Measurements from ENCODE around the gene UNK. TPM values are rescaled to one million over a fixed set of nuclear protein-coding genes. Genes with fewer than 3 reads are reported as not detected.
A peak's percentile ranks its signal among the peaks of the same experiment; 100 is the strongest.

Gene UNK
- total RNA-seq, 2 experiments from 2014 or later, result 27.1 to 28.7 TPM

DNA sequence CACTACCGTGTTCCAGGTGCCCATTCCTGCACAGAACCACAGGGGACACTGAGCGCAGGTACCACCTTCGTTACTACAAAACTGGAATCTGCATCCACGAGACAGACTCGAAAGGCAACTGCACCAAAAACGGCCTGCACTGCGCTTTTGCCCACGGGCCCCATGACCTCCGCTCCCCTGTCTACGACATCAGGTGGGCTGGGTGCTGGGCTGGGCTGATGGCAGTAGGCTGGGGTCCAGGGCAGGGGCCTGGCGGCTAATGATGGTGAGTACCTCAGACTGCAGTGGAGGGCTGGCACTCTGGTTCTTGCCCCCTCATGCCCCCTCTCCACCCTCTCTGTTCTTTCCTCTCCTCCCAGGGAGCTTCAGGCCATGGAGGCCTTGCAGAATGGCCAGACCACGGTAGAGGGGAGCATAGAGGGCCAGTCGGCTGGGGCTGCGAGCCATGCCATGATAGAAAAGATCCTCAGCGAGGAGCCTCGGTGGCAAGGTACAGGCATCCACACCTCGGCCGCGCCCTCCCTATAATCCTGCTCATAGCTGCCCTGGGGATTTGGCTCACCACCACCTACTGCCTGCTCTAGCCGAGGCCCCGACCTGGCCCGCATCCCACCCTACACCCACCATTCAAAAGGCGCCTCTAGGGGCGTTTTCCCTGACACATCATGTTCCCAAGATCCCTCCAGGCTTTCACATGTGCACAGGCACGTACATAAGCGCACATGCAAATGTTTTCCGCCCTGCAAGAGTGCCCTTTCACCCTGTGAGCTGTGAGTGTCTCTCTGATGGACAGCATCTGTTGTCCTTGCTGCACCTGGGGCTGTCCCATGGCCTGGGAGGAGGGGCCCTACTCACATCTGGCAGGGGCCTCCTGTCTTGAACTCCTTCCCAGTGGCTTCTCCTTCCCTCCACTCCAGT, 27.7 kb downstream of the UNK start:
- H3K9me3 Mint-ChIP-seq, result no peaks in the 10 kb centered on the region
- peak overlapping the region; percentile 50 for H3K27ac Mint-ChIP-seq
- ChIA-PET POLR2A (no interaction called here), CTCF (interaction anchor here (1.0 to 1.7 kb wide), 2 partner anchors 13 to 18 kb away, joined by 3 to 6 read pairs; no protein-coding TSS in a partner anchor)
- no peaks in the 10 kb centered on the region for H3K4me1 Mint-ChIP-seq
- peaks cover 5% of the 10 kb centered on the region for H3K36me3 Mint-ChIP-seq (ENCODE audit: low read depth)
- DNase-seq, result no peak
- no peak overlapping the region for H3K4me3 Mint-ChIP-seq
- H3K27me3 Mint-ChIP-seq, result no peaks in the 10 kb centered on the region

- POLR2A ChIA-PET, result no interaction called here
- H3K27ac Mint-ChIP-seq, result no peak overlapping the region
Measured at GRCh38 chr17:75813081-75814020, 28.7 kb downstream of the UNK start.

GRCh38 chr17:75814021-75814395, 29.4 kb downstream of the UNK start:
- no peaks in the 10 kb centered on the region for H3K27me3 Mint-ChIP-seq
- no peaks in the 10 kb centered on the region for H3K9me3 Mint-ChIP-seq
- H3K27ac Mint-ChIP-seq, result no peak overlapping the region
- peaks cover 1% of the 10 kb centered on the region for H3K4me1 Mint-ChIP-seq
- DNase-seq, result no peak
- no peak overlapping the region for H3K4me3 Mint-ChIP-seq
- ChIA-PET CTCF (interaction anchor here (1.1 to 1.9 kb wide), 3 partner anchors 12 to 17 kb away, joined by 4 to 6 read pairs (median 6); no protein-coding TSS in a partner anchor), POLR2A (no interaction called here)
- H3K36me3 Mint-ChIP-seq (ENCODE audit: low read depth), result peaks cover 6% of the 10 kb centered on the region

More at GRCh38 chr17:75813081-75814020, 28.7 kb downstream of the UNK start:
- H3K9me3 Mint-ChIP-seq, result no peaks in the 10 kb centered on the region
- no peak for DNase-seq
- CTCF ChIA-PET, result interaction anchor here (1.0 to 1.7 kb wide), 3 partner anchors 14 to 17 kb away, joined by 3 to 6 read pairs (median 4); no protein-coding TSS in a partner anchor
- H3K4me3 Mint-ChIP-seq, result no peak overlapping the region
- H3K4me1 Mint-ChIP-seq, result no peaks in the 10 kb centered on the region
- H3K27me3 Mint-ChIP-seq, result no peaks in the 10 kb centered on the region
- H3K36me3 Mint-ChIP-seq (ENCODE audit: low read depth), result peaks cover 5% of the 10 kb centered on the region

DNA sequence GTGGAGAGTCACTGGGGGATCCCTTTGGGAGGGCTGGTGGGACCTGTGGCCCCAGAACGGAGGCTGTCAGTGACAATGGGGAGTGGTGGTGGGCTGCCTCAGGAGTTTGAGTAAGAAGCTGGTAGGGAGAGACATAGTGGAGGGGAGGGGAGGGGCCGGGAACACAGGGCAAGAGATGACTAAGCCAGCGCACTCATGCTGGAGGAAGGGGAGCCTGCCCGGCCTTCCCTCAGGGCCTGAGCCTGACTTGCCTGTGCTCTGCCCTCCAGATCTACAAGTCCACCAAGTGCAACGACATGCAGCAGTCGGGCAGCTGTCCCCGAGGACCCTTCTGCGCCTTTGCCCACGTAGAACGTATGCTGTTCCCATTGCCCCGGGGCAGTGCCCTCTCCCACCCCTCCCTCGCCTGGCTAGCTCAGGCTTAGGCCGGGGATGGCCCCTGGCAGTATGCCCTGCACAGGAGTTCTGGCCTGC, 30.3 kb downstream of the UNK start:
- DNase-seq, result no peak
- Mint-ChIP-seq H3K9me3 (no peaks in the 10 kb centered on the region), H3K36me3 (ENCODE audit: low read depth) (peaks cover 12% of the 10 kb centered on the region), H3K4me3 (no peak overlapping the region), H3K4me1 (peaks cover 6% of the 10 kb centered on the region), H3K27me3 (no peaks in the 10 kb centered on the region), H3K27ac (no peak overlapping the region)
- ChIA-PET POLR2A (no interaction called here), CTCF (interaction anchor here (1.0 to 2.0 kb wide), 4 partner anchors 9 to 32 kb away, joined by 3 to 9 read pairs (median 5); no protein-coding TSS in a partner anchor)

DNA sequence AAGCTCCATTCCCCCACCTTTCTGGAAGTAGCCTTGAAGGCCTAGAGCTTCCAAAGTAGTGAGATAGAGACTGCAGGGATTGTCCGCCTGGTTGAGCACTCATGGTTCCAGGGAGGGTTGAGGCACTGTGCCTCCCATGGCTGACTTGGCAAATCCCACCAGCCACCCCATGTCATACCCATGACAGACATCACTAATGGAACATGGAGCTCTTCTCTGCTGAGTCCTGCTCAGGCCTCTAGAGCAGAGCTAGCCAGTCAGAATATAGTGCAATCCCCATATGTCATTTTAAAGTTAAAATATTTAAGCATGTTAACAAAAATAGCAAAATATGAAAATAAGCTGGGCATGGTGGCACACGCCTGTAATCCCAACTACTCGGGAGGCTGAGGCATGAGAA, 30.8 kb downstream of the UNK start:
- no peak for DNase-seq
- Mint-ChIP-seq H3K27ac (no peak overlapping the region), H3K9me3 (no peaks in the 10 kb centered on the region), H3K4me1 (peaks cover 6% of the 10 kb centered on the region), H3K27me3 (no peaks in the 10 kb centered on the region), H3K36me3 (ENCODE audit: low read depth) (peaks cover 12% of the 10 kb centered on the region), H3K4me3 (no peak overlapping the region)
- ChIA-PET POLR2A (no interaction called here), CTCF (interaction anchor here (1.0 to 2.0 kb wide), 5 partner anchors 9 to 32 kb away, joined by 3 to 9 read pairs (median 4); no protein-coding TSS in a partner anchor)

GRCh38 chr17:75816693-75817092, 32.1 kb downstream of the UNK start:
- POLR2A ChIA-PET, result no interaction called here
- Mint-ChIP-seq H3K4me3 (no peak overlapping the region), H3K27me3 (no peaks in the 10 kb centered on the region), H3K9me3 (no peaks in the 10 kb centered on the region), H3K27ac (no peak overlapping the region), H3K4me1 (peaks cover 13% of the 10 kb centered on the region), H3K36me3 (ENCODE audit: low read depth) (peaks cover 18% of the 10 kb centered on the region)
- DNase-seq, result no peak
- CTCF ChIA-PET, result interaction anchor here (1.4 to 2.0 kb wide), 2 partner anchors 10 to 31 kb away, joined by 3 to 9 read pairs; no protein-coding TSS in a partner anchor

GRCh38 chr17:75817571-75817970, 33.0 kb downstream of the UNK start:
- Mint-ChIP-seq H3K36me3 (ENCODE audit: low read depth) (peaks cover 16% of the 10 kb centered on the region), H3K27me3 (no peaks in the 10 kb centered on the region), H3K4me1 (peaks cover 21% of the 10 kb centered on the region), H3K4me3 (no peak overlapping the region), H3K27ac (peak overlapping the region; percentile 42), H3K9me3 (no peaks in the 10 kb centered on the region)
- ChIA-PET CTCF (interaction anchor here (1.0 to 1.5 kb wide), 3 partner anchors 11 to 31 kb away, joined by 3 read pairs; no protein-coding TSS in a partner anchor), POLR2A (no interaction called here)
- DNase-seq, result no peak

DNA sequence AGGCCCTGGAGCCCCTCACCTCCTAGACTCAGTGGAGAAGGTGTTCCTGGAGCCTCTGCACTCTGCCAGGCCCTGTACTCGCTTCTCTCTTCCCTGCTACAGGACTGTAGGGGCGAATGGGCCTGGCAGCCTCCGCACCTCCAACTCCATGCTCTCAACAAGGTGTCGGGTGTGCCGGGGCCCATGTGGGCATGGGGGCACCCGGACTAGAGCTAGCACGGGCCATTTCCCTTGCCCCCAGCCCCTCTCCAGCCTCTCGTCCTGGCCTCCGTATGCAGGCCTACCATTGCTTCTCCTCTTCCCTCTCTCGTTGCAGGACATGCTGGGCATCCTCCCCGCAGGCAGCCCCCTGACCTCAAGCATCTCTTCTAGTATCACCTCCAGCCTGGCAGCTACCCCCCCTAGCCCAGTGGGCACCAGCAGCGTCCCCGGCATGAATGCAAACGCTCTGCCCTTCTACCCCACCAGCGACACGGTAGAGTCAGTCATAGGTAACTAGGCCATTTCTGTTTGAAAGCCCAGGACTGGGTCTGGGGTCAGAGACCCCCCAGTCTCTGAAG, 33.8 kb downstream of the UNK start:
- Mint-ChIP-seq H3K36me3 (ENCODE audit: low read depth) (peaks cover 12% of the 10 kb centered on the region), H3K27ac (no peak overlapping the region), H3K27me3 (no peaks in the 10 kb centered on the region), H3K9me3 (no peaks in the 10 kb centered on the region), H3K4me3 (no peak overlapping the region), H3K4me1 (peaks cover 21% of the 10 kb centered on the region)
- ChIA-PET POLR2A (interaction anchor here (1.1 kb wide), 1 partner anchor 42 kb away, joined by 4 read pairs; no protein-coding TSS in a partner anchor), CTCF (interaction anchor here (0.8 to 1.5 kb wide), 2 partner anchors 17 to 25 kb away, joined by 3 read pairs; no protein-coding TSS in a partner anchor)
- DNase-seq, result no peak

- ChIA-PET CTCF (interaction anchor here (0.8 to 1.5 kb wide), 2 partner anchors 16 to 24 kb away, joined by 3 read pairs; no protein-coding TSS in a partner anchor), POLR2A (interaction anchor here (1.1 kb wide), 1 partner anchor 42 kb away, joined by 4 read pairs; no protein-coding TSS in a partner anchor)
- Mint-ChIP-seq H3K36me3 (ENCODE audit: low read depth) (peaks cover 12% of the 10 kb centered on the region), H3K27ac (no peak overlapping the region), H3K4me1 (peaks cover 21% of the 10 kb centered on the region), H3K4me3 (no peak overlapping the region), H3K27me3 (no peaks in the 10 kb centered on the region), H3K9me3 (no peaks in the 10 kb centered on the region)
- DNase-seq, result no peak
Measured at GRCh38 chr17:75819116-75819515, 34.5 kb downstream of the UNK start.

- Mint-ChIP-seq H3K27ac (peak overlapping the region; percentile 57), H3K36me3 (ENCODE audit: low read depth) (peaks cover 12% of the 10 kb centered on the region), H3K4me1 (peaks cover 21% of the 10 kb centered on the region), H3K4me3 (no peak overlapping the region), H3K27me3 (no peaks in the 10 kb centered on the region), H3K9me3 (no peaks in the 10 kb centered on the region)
- no peak for DNase-seq
- ChIA-PET POLR2A (no interaction called here), CTCF (no interaction called here)
Measured at GRCh38 chr17:75819678-75820077, 35.1 kb downstream of the UNK start.

DNA sequence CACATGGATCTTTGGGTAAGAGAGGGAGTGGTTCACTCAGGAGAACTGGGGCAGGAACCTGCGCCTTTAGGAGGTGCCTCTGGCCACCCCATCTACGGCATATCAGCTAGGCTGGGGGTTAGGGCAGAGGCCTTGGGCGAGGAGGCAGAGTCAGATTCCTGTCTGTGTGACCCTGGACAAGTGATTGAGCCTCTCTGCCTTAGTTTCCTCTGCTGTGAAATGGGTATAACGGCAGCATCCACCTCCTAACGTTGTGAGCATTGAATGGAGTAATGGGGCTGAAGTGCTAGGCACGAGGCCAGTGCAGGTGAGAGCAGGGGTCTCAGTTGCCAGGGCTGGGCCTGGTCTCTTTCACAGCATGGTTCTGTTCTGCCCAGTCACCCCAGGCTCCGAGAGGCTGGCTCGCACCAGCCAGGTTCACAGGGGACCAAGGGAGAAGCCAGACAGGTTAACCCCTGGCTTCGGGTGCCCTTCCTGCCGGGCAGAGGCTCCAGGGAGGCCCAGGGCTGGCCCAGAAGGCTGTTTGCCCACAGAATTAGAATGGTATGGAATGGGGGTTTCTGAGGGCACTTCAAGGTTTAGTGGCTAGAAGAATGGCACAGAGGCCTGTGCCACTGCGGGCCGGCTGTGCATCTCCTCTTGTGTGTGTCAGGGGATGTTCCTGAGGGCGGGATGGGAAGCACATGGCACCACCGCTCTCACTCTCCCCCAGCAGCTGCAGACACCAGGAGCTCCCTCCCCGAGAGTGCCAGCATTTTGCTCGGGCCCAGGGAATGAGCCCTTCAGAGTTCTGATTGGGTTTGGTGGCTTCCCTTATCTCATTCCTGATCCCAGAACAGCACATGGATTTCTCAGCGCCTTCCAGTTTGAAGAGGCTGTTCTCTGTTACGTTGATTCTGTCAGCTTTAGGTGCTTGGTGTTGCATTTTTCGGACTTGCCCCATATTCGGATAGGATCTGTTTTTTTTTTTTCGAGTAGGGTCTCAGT, 35.8 kb downstream of the UNK start:
- Mint-ChIP-seq H3K9me3 (no peaks in the 10 kb centered on the region), H3K27me3 (no peaks in the 10 kb centered on the region), H3K27ac (no peak overlapping the region), H3K4me3 (no peak overlapping the region), H3K36me3 (ENCODE audit: low read depth) (peaks cover 12% of the 10 kb centered on the region), H3K4me1 (peaks cover 21% of the 10 kb centered on the region)
- ChIA-PET CTCF (interaction anchor here (2.2 kb wide), 1 partner anchor 10 kb away, joined by 7 read pairs; no protein-coding TSS in a partner anchor), POLR2A (no interaction called here)
- no peak for DNase-seq
